Measurements from ENCODE around the gene CPSF3. TPM values are rescaled to one million over a fixed set of nuclear protein-coding genes. Genes with fewer than 3 reads are reported as not detected.

CPSF3 gene
- total RNA-seq, 1 experiment from 2014 or later = 95.5 TPM

DNA sequence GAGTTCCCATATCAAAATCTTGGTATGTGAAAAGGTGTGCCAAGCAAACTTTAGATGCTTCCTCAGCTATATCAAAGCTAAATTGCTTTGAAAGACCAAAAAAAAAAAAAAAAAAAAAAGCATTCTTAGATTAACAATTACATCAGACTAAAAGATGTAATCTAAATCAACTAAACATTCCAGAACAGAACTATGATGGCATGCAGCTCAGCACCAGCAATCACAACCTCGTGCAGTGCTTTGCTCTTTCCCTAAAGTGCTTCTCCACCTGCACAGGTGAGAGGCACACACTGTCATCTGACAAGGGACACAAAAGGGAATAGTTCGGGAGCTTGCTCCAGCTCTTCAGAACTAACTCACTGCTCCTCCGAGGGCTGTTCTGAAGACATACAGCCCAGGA lies 94.7 kb downstream of the CPSF3 start:
- DNase-seq = no peak
- no peaks in the 10 kb centered on the region for H3K4me1 ChIP-seq (ENCODE audit: insufficient read depth, low read length)
- no peak overlapping the region for H3K14ac ChIP-seq (ENCODE audit: insufficient read depth, low read length)
- H2BK12ac ChIP-seq (ENCODE audit: insufficient read length, low read depth, low read length) = no peak overlapping the region
- H2BK15ac ChIP-seq (ENCODE audit: low read depth, low read length) = no peak overlapping the region
- H3K27ac Mint-ChIP-seq = no peak overlapping the region
- peaks cover 15 to 52% (median 38%) of the 10 kb centered on the region in 3 experiments; a peak in 6 of 7 replicates for H3K36me3 Mint-ChIP-seq (ENCODE audit: insufficient read depth in 1 of 3, low read depth in 3 of 3)
- H3K9me3 Mint-ChIP-seq = no peaks in the 10 kb centered on the region
- H3K18ac ChIP-seq (ENCODE audit: insufficient read length, low read depth, low read length) = no peak overlapping the region
- no peak overlapping the region for H3K4me2 ChIP-seq (ENCODE audit: insufficient read depth, insufficient read length, low read length)
- no peak overlapping the region for H3K23ac ChIP-seq (ENCODE audit: insufficient read length, low read depth, low read length)
- H3K4ac ChIP-seq (ENCODE audit: low read depth, low read length) = no peak overlapping the region
- no peaks in the 10 kb centered on the region for H3K9me3 ChIP-seq (ENCODE audit: control insufficient read depth, low read depth, low read length)
- H4K91ac ChIP-seq (ENCODE audit: insufficient read length, low read depth, low read length) = no peak overlapping the region
- TF ChIP-seq, protein P1, sequence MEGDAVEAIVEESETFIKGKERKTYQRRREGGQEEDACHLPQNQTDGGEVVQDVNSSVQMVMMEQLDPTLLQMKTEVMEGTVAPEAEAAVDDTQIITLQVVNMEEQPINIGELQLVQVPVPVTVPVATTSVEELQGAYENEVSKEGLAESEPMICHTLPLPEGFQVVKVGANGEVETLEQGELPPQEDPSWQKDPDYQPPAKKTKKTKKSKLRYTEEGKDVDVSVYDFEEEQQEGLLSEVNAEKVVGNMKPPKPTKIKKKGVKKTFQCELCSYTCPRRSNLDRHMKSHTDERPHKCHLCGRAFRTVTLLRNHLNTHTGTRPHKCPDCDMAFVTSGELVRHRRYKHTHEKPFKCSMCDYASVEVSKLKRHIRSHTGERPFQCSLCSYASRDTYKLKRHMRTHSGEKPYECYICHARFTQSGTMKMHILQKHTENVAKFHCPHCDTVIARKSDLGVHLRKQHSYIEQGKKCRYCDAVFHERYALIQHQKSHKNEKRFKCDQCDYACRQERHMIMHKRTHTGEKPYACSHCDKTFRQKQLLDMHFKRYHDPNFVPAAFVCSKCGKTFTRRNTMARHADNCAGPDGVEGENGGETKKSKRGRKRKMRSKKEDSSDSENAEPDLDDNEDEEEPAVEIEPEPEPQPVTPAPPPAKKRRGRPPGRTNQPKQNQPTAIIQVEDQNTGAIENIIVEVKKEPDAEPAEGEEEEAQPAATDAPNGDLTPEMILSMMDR (conservative IDR thresholded peaks at IDR 0.05) = no peak
- no peak overlapping the region for H3K9ac ChIP-seq (ENCODE audit: extremely low read depth, insufficient read length, low read length)
- no peak overlapping the region for H2AFZ ChIP-seq (ENCODE audit: low read length)
- no peaks in the 10 kb centered on the region for H3K23me2 ChIP-seq (ENCODE audit: insufficient read length, low read depth, low read length, poor library complexity, severe bottlenecking)
- no peak overlapping the region for H3K4me3 Mint-ChIP-seq
- H3K79me2 ChIP-seq (ENCODE audit: insufficient read depth, low read length) = no peaks in the 10 kb centered on the region
- H4K20me1 ChIP-seq (ENCODE audit: control insufficient read depth, insufficient read depth, insufficient read length) = no peaks in the 10 kb centered on the region
- no peak overlapping the region for H2BK120ac ChIP-seq (ENCODE audit: low read depth, low read length, poor library complexity, severe bottlenecking)
- H2BK5ac ChIP-seq (ENCODE audit: insufficient read length, low read length) = no peak overlapping the region
- no peaks in the 10 kb centered on the region for H3K27me3 Mint-ChIP-seq (ENCODE audit: low read depth)
- H2BK20ac ChIP-seq (ENCODE audit: low read depth, low read length, poor library complexity, severe bottlenecking) = no peak overlapping the region
- H3T11ph ChIP-seq (ENCODE audit: low read length) = no peak overlapping the region
- H3K4me1 Mint-ChIP-seq = no peaks in the 10 kb centered on the region
- H4K8ac ChIP-seq (replicated peaks; ENCODE audit: insufficient read length, low read depth, low read length) = no peak overlapping the region
- H4K5ac ChIP-seq (ENCODE audit: insufficient read length, low read depth, low read length) = no peak overlapping the region
- H2AK5ac ChIP-seq (ENCODE audit: insufficient read length, low read length) = no peak overlapping the region
- no peaks in the 10 kb centered on the region for H3K27me3 ChIP-seq (ENCODE audit: insufficient read depth, low read length)
- H3K27ac ChIP-seq (ENCODE audit: insufficient read length, low read depth, low read length) = no peak overlapping the region
- WGBS (ENCODE audit: extremely low coverage, insufficient read length, low lambda C conversion rate) = no CpG with 5 or more reads among the region's 3 CpGs
- no peak overlapping the region for H3K56ac ChIP-seq (ENCODE audit: insufficient read length, low read depth, low read length)
- no peaks in the 10 kb centered on the region for H3K79me1 ChIP-seq (ENCODE audit: insufficient read depth, low read depth, low read length, poor library complexity, severe bottlenecking)
